Embryonic facial prominence (tissue), 1 donor: ENCODE results near the gene CCNT1.
"Not testable (repeated sequence)": the region's sequence is repeated elsewhere in the genome, so short reads cannot be mapped to it uniquely, and the experiment has no call there.

Experiments used
- DNase-seq: peaks from one replicate; pipeline ENCODE4 v3.0.0-alpha.2; 2016; ENCODE audit errors: extremely low spot score

Gene CCNT1

DNA sequence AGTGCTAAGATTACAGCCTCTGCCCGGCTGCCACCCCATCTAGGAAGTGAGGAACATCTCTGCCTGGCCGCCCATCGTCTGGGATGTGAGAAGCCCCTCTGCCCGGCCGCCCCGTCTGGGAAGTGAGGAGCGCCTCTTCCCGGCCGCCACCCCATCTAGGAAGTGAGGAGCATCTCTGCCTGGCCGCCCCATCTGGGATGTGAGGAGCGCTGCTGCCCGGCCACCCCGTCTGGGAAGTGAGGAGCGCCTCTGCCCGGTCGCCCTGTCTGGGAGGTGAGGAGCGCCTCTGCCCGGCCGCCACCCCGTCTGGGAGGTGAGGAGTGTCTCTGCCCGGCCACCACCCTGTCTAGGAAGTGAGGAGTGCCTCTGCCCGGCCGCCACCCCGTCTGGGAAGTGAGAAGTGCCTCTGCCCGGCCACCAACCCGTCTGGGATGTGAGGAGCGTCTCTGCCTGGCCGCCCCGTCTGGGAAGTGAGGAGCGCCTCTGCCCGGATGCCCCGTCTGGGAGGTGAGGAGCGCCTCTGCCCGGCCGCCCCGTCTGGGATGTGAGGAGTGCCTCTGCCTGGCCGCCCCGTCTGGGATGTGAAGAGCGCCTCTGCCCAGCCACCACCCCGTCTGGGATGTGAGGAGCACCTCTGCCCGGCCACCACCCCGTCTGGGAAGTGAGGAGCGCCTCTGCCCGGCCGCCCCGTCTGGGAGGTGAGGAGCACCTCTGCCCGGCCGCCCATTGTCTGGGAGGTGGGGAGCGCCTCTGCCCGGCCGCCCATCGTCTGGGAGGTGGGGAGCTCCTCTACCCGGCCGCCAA, 74.6 kb downstream of the CCNT1 start:
- not testable (repeated sequence) for DNase-seq

DNA sequence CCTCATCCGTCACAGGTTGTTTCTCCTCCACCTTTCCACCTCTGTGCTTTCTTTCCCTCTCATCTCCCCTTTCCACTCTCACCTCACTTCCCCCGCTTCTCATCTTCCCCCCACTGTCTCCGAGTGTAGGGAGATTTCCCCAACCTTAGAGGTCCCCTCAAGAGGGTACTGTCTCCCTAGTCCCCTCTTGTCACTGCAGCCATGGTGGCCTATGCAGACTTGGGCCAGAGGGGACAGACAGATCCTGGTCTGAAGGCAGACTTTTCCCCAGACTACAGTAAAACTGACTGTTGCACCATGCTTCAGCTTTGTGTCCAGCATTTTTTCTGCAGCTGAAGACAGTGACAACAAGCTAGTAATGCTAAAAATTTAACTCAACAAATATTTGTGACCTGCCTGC, 75.7 kb downstream of the CCNT1 start:
- no peak for DNase-seq

DNA sequence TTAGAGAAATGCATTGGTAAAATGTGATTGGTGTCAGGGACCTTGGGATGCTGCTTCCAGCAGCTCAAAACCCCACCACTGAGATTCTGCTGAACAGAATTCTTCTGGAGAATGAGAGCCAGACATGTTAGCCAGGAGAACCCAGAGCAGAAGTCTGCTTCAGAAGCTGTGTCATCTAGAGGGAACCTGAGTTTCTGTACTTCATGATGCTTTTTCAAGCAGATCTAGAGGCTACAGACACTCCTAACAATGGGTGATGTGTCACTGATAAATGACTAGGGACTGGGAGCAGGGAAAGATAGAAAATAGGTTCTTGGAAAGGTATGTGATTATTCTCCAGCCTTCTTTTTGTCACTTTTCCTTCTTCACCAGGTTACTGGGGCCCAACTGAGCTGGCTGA, 76.1 kb downstream of the CCNT1 start:
- DNase-seq, result no peak
